ENCODE measurements around the gene TINCR. TPM values are rescaled to one million over a fixed set of nuclear protein-coding genes. Genes with fewer than 3 reads are reported as not detected.
A peak's percentile ranks its signal among the peaks of the same experiment; 100 is the strongest.

The TINCR gene
- total RNA-seq, 3 donors from 2014 or later, result 4.6 to 9.0 (median 5.6) TPM

DNA sequence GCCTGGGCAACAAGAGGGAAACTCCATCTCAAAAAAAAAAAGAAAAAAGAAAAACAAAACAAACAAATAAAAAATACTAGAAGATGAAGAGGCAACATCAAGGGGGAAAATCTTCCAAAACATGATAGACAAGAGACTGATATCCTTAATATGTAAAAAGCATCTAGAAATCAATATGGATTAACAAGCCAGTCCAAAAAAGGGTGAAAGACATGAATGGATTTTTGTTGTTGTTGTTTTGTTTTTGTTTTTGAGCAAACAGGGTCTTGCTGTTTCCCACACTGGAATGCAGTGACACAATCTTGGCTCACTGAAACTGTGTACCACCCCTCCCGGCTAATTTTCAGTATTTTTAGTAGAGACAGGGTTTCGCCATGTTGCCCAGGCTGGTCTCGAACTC, 4.0 kb upstream of the TINCR start:
- TF ChIP-seq, protein P1, sequence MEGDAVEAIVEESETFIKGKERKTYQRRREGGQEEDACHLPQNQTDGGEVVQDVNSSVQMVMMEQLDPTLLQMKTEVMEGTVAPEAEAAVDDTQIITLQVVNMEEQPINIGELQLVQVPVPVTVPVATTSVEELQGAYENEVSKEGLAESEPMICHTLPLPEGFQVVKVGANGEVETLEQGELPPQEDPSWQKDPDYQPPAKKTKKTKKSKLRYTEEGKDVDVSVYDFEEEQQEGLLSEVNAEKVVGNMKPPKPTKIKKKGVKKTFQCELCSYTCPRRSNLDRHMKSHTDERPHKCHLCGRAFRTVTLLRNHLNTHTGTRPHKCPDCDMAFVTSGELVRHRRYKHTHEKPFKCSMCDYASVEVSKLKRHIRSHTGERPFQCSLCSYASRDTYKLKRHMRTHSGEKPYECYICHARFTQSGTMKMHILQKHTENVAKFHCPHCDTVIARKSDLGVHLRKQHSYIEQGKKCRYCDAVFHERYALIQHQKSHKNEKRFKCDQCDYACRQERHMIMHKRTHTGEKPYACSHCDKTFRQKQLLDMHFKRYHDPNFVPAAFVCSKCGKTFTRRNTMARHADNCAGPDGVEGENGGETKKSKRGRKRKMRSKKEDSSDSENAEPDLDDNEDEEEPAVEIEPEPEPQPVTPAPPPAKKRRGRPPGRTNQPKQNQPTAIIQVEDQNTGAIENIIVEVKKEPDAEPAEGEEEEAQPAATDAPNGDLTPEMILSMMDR (IDR thresholded peaks at IDR 0.05), result no peak
- intact Hi-C loops (cut with DNase I, micrococcal nuclease), result no loop called here
- Histone ChIP-seq H3K36me3 (ENCODE audit: low read depth) (no peaks in the 10 kb centered on the region), H3K4me3 (no peak overlapping the region), H3K4me1 (ENCODE audit: low read depth) (peaks cover 3% of the 10 kb centered on the region), H3K9me3 (no peaks in the 10 kb centered on the region)
- DNase-seq, result no peak
- no peak for ATAC-seq

DNA sequence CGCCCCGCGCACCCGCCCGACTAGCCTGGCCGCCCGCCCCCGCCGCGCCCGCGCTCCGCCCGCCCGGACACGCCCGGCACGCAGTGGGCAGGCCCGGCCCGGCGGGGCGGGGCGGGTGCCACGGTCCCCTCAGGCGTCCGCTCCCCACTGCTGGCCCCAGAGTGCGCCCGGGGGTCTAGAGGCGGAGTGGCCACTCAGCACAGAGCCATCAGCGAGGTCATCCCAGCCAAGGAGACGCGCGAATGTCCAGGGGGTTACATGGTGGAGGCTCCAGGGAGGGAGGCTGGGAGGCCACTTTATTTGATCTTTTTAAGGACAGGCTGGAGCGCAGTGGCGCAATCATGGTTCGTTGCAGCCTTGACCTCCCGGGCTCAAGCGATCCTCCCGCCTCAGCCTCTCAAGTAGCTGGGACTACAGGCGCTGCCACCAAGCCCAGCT, 236 bp upstream of the TINCR start:
- intact Hi-C loops (cut with DNase I, micrococcal nuclease), result no loop called here
- Histone ChIP-seq H3K4me3 (no peak overlapping the region), H3K9me3 (no peaks in the 10 kb centered on the region), H3K36me3 (ENCODE audit: low read depth) (no peaks in the 10 kb centered on the region), H3K4me1 (ENCODE audit: low read depth) (peaks cover 3% of the 10 kb centered on the region)
- peak; percentile 70 for ATAC-seq
- DNase-seq, result peak in 2 of 3 donors; percentile 48 to 69
- TF ChIP-seq, protein P1 (IDR thresholded peaks at IDR 0.05), result no peak

DNA sequence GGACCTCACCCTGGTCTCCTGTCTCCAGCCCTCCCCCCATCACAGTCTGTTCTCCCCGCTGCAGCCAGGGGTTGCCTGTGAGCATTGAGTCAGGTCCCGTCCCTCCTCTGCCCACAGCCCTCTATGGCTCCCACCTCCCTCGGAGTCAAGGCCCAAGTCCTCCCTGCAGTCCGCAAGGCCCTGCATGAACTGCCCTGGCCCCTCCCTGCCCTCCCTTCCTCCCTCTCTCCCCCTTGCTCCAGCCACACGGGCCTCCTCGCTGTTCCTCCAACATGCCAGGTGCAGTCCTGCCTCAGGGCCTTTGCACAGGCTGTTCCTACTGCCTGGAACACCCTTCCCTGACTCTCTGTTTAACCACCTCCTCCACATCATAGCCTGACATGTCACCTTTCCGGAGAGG, 2.8 kb downstream of the TINCR start:
- intact Hi-C loops (cut with DNase I, micrococcal nuclease), result no loop called here
- ATAC-seq (no peak), DNase-seq (no peak)
- Histone ChIP-seq H3K4me1 (ENCODE audit: low read depth) (no peaks in the 10 kb centered on the region), H3K36me3 (ENCODE audit: low read depth) (no peaks in the 10 kb centered on the region), H3K9me3 (peaks cover 5% of the 10 kb centered on the region), H3K4me3 (no peak overlapping the region)
- TF ChIP-seq, protein P1 (IDR thresholded peaks at IDR 0.05), result no peak

DNA sequence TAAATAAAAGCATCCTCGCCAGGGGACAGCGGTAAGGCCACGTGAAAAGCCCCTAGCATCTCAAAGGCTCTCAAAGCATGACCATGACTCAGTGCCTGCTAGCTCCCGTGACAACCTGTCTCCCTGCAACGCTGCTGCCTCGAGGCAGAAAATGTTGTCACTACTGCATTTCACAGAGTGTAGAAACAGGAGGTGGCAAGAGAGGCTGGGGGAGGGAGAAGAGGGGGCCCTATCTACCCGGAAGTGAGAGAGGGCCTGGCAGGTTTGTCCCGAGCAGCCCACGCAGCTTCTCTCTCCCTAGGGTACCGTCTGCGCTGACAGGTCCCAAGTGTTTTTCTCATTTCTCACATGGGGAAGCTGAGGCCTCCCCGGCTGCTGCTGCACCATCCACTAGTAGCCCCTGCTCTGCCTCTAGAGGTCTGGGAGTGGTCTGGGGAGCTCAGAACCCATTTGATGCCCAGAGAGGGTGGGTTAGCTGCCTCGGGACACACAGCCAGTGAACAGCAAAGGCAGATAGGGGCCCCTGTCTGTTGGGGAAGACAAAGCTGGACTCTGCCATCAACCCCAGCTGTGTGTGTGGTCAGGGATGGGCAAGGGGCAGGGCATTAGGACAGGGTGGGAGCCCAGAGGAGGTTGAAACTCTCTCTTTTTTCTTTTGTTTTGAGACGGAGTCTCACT, 3.7 kb downstream of the TINCR start:
- DNase-seq (no peak), ATAC-seq (no peak)
- H3K36me3 ChIP-seq (ENCODE audit: low read depth), result no peaks in the 10 kb centered on the region
- intact Hi-C loops (cut with DNase I, micrococcal nuclease), result no loop called here
- H3K4me1 ChIP-seq (ENCODE audit: low read depth), result no peaks in the 10 kb centered on the region
- H3K4me3 ChIP-seq, result no peak overlapping the region
- TF ChIP-seq, protein P1 (IDR thresholded peaks at IDR 0.05), result no peak
- peaks cover 5% of the 10 kb centered on the region for H3K9me3 ChIP-seq

DNA sequence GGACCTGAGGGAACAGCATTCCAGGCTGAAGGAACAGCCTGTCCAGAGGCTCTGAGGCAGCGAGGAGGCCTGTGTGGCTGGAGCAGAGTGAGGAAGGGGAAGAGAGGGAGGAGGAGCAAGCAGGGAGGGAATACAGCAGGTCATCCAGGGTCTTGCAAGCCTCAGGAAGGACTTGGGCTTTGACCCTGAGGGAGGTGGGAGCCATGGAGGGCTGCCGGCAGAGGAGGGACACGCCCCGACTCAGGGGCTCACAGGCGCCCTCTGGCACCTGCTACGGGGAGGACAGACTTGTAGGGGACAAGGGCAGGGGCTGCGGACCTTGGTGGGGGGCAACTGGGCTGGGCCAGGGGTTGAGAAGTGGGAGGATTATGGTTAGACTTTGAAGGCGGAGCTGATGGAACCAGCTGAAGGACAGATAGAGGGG, 4.7 kb downstream of the TINCR start:
- Histone ChIP-seq H3K4me1 (ENCODE audit: low read depth) (no peaks in the 10 kb centered on the region), H3K4me3 (no peak overlapping the region), H3K36me3 (ENCODE audit: low read depth) (no peaks in the 10 kb centered on the region), H3K9me3 (peaks cover 5% of the 10 kb centered on the region)
- intact Hi-C loops (cut with DNase I, micrococcal nuclease), result no loop called here
- ATAC-seq (no peak), DNase-seq (no peak)
- TF ChIP-seq, protein P1 (IDR thresholded peaks at IDR 0.05), result no peak

Measured in mucosa of descending colon (tissue), 3 donors.